GM18526 (cell line): ENCODE measurements around the gene CERS6.

Experiments used
- POLR2A ChIP-seq: IDR thresholded peaks from 3 replicates; pipeline ENCODE4 v1.6.1; 2011; ENCODE audit not compliant: insufficient read length; ENCODE audit errors: extremely low read depth

CERS6 gene

DNA sequence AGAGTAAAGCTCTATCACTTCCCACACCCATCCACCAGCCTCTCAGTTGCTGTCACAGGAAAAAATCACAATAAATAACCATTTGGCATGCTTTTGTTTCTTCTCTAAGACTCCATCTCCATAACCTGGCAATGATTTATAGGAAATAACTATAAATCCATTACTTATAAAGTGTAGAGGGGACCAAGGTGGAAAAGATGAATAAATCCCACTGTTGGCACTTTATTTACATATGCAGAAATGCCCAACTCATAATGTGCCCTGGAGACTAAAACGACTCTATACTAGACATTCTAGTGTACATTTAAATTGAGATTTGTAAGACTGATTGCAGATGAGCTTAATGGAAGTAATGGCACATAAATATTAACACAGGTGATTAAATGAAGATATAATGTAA is 338.9 kb downstream of the CERS6 start:
- no peak for TF ChIP-seq POLR2A

DNA sequence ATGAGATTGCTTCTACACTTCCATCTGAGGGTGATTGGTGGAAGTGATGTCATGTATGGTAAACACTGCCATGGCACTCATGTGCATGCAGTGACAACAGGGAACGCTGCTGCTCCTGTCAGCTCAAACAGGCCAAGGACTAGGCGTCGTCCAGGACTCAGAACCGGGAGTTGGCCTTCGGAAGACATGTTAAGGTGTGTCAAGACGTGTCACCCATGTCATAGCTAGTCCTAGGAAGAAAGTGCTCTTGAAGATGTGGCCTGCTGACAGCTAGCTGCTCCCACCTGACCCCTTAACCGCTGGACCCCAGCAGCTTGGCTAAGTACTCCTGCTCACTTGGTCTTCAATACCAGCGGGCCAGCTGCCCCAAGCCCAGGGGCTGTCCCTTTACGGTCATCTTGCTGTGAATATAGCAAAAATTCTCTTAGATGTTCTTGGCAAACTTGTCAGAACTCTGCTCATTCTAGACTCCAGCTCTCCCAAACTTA is 340.1 kb downstream of the CERS6 start:
- TF ChIP-seq POLR2A: no peak

DNA sequence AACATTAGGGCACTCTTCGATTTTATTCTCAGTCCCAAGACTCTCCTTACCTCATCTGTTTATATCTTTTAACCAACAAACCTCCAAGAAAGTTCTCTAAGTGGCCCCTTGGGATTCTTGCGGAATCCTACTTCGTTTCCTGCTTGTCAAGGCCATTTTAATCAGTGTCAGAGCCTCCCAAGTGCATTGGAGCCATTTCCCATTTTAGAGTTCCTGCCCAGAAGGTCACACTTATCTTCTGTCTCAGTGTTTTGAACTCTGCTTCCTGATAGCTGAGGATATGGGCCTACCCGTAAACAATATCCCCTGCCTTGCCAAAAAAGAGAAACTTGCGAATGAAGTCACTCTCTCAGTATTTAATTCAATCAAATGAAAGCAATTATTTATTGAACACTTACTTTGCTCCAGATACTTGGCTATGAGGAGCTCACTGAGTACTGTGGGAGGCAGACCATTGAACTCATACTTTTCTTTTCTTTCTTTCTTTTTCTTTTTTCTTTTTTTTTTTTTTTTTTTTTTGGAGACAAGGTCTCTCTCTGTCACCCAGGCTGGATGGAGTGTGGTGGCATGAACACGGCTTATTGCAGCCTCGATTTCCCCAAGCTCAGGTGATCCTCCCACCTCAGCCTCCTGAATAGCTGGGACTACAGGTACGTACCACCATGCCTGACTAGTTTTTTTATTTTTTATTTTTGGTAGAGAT is 340.7 kb downstream of the CERS6 start:
- no peak for TF ChIP-seq POLR2A

DNA sequence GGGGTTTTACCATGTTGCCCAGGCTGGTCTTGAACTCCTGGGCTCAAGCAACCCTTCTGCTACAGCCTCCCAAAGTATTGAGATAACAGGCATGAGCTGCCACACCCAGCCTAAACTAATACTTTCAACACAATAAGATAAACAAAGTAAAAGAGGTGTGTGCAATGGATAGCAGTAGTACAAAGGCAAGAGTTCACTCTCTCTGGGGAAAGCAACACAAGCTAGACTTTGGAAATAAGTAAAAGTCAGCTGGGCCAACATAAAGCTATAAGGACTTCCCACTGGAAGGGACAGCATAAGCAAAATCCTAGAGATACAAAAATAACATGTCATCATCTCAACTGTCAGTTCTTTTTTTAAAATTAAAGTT is 341.2 kb downstream of the CERS6 start:
- no peak for TF ChIP-seq POLR2A

DNA sequence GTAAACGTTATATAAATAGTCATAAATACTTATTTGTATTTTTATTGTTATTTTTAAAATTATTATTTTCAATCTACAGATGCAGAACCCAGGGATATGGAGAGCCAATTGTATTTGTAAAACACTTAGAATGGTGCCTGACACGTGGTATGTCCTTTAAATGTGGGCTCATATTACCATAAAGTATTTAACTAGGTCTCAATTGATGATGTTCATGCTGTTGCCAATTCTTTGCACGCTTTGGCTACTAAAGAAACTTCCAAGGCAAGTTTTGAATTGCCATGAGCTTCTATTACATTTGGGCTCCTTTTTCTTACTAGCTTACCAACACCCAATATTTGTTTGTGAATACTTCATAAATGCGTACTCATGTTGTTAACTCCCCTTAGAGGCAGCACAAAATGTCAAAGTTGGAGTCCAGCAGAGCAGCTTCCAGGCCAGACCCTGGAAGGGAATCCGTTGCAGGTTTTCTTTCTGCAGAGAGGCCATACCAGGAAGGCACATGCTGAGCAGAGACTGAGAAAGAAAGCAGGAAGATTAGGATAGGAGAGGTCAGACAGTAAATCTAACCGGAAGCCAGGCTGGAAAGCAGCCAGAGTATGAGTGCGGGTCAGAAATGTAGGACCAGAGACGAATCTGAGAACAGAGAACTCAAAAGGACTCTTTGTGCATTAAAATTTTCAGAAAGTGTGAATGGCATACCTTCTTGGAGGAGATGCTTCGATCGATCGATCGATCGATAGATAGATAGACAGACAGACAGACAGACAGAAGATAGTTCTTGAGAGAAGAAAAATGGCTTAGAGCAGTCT is 342.2 kb downstream of the CERS6 start:
- TF ChIP-seq POLR2A: no peak

DNA sequence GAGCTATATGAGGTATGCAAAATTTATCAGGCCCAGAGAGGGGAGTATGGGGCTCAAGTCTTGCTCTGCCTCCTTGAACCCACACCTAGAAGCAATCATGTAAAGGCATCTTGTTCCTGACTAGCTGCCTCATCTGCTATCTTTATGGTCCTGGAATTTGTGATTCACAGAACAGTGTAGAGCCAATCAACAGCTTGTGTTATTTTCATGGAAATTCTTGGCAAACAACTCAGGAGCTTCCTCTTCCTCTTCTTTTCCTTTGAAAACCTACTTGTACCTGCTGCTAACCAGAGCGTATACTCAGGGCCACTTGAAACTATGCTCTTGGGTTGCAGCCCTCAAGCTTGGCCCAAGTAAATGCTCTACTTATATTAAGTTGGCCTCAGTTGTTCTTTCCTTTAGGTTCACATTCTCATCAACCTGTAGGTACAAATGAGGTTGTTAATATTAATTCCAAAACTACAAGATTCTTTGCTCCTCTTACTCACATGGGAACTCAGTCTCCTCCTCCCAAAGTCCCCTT is 342.9 kb downstream of the CERS6 start:
- TF ChIP-seq POLR2A: no peak

DNA sequence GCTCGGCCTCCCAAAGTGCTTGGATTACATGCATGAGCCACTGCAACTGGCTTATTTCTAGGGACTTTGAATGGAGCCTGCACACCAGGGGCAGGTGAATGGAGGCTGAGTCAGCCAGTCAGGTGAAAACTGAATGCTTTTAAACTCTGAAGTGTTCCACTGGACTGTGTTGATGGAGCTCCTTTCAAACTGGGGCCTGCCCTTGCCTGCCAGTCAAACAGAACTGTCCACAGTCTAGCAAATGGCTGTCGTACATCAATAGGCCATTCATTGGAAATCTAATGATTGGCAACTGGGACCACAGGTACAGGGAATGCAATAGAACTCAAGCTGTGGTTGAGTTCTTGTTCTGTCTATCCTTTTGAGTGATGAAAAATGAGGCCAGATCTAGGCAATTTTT is 345.4 kb downstream of the CERS6 start:
- TF ChIP-seq POLR2A: no peak

DNA sequence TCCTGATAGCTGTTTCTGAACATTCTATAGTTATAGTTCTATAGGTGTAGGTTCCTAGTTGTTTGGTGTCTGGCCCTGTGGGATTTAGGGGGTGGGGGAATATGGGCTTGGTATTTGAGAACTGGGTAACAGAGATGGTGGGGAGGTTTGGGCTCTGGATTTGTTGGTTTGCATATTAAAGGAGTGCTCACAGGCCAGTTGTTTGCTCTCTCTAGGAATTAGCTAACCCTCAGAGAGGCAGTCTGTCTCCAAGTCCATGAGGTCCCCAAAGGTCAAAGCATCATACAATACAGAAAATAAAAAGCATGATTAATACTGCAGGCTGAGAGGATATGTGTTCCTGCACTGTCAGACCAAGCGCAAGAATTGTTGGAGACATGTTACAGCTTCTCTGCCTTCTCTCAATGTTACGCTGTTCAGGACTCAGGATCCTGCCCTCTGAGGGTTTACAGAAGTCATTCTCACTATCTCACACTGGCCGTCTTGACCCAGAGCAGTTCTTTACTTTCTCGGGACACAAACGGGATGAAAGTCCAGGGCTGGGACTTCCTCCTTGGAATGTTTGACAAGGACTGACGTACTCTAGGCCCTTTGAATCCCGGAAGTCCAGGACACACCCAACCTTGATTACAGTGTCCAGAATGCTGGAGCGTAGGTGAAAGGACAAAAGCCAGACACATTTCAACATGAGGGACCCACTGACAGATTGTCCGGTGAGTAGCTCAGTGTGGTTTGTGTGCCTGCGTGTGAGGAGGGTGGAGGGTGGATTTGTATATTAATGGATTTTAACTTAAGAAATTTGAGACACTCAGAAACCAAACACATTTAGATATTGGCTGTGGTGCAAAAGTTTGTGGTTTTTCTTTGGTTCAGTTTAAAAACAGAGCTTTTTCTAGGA is 346.1 kb downstream of the CERS6 start, which contains the start of gene NOSTRIN:
Gene NOSTRIN, plus strand, starts transcription at position 677 of the 898 bp plus-strand sequence. Its CDS starts 10 bp downstream, at position 687.
- TF ChIP-seq POLR2A: no peak

DNA sequence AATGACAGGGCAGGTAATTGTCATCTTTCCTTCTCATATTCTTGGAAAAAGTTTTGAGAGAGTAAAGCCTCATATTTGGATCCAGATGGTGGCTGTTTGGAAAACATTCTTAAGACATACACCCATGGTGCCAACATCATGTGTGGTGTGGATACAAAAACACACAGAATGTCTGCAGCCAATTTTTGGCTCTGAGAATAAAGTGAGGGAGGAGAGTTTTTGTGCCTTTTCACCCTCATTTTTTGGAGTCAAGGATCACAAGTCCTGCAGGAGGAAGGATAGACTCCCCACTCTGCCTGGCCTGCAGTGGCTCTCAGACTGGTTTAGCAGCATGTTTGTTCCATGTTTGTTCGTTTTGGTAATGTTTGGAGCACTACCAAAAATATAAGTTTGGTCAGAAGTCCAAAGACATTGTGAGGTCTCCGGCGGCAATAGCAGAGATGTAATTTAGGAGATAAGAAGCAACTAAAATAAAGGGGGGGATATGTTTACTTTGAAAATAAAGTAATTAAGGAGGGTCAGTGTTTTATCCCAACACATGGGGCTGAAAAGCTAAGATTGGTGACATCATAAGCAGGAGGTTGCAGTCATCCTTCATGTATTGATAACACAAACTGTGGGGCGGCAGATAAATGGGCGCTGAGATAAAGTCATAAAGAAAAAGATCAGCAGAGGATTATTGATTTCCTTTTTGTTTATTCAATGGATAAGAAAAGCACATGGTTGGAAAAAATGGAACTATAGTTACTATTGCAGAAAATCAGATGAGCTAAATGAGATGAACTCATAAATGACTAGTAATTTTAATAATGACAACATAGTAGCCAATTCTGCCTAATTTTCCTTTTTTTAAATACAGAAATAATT is 347.0 kb downstream of the CERS6 start:
- no peak for TF ChIP-seq POLR2A

DNA sequence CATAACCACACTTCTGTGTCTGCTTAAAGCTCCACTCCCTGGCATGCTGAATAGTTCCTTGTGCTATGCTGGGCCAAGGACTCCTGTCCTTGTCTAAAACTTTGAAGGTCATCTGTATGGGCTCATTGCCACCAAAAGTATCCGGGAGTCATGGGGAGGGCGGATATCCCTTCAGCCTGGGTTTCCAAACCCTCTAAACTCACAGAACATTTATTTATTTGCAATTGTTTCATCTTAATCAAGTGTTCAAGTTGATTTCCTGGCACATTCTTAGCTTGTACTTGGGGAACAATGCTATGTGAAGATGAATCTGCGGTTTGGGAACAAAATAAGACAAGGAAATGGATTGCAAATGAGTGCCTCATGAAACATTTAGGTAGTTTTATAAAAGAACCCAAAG is 348.1 kb downstream of the CERS6 start:
- no peak for TF ChIP-seq POLR2A

DNA sequence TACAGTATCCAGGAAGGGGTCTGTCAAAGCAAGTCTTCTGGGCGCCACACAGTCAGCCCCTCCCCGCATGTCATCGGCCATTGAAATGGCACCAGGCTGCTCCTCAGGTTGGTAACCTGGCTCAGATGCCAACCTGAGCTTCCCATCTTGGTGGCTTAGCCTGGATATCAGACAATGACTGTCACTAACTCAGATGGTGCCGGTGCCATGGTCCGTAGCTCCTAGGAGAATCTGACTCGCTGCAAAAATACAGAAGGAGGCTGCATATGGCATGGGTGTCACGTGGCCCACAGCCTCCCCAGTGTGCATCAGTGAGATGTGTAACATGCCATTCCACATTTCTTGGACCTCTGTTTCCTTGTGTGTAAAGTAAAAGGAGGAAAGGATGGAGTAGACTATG is 349.5 kb downstream of the CERS6 start:
- no peak for TF ChIP-seq POLR2A

DNA sequence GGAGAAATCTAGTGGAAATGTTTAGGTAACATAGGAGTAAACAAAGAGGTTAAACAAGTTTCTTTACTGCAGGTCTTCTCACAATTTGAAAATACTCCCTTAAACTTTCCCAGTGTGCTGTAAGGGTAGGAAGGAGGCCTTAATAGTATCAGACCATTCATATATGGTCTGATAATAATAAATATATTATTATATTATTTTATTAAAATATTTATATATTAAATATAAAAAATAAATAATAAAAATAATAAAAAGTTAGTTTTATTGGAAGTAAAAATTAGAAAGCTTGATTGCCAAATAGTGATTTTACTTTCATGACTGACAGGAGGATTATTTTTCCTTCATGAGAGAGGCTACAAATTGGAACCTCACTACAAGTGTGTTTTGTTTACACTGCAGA is 353.5 kb downstream of the CERS6 start:
- no peak for TF ChIP-seq POLR2A

DNA sequence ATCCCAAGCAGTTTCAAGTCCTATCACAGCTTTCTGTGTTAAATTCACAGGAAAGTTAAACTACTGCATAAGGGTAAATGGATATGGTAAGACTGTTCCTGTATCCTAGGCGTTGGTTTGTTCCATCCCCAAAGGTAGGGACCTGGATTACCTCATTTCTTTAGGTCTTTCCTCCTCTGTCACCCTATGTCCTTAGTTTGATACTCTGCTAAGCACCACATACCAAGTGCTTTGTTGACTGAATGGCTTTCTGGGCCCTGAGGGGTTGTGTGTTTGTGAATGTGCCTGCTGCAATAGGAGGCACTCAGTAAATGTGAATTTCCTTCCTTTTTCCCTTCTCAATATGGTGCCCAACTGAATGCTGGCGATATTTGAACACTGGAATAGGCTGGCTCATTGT is 354.2 kb downstream of the CERS6 start:
- TF ChIP-seq POLR2A: no peak

DNA sequence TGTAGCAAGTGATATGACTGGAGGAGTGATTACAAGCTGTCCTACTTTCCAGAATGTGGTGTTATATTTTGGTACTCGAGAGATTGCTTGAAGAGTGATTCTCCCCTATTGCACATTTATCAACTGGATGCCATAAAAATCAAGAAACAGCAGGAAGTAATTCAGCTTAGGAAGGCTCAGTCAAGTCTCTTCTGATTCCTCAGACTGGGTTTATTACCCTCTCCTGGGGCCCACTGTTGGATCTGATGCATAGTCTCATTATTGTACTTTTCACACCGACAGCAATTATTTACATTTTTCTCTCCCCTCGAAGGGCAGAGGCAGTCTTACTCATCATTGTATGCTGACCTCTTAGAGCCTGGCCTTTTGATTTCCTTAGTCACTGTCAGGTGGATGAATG is 355.6 kb downstream of the CERS6 start:
- no peak for TF ChIP-seq POLR2A
